Suprapubic skin (tissue), 4 donors: ENCODE results near the gene PHYHD1. TPM values are rescaled to one million over a fixed set of nuclear protein-coding genes. Genes with fewer than 3 reads are reported as not detected.
A peak's percentile ranks its signal among the peaks of the same experiment; 100 is the strongest.

Source experiments
- DNase-seq, 2 donors: peaks; one replicate each; pipeline ENCODE4 v3.0.0-alpha.2; 2019; ENCODE audit warnings: low spot score in 2 of 2
- H3K27ac ChIP-seq: fragments of 200-600 bp; sonication (generic); one replicate; pipeline ENCODE4 v1.5.1; 2019
- H3K27me3 ChIP-seq: fragments of 200-600 bp; sonication (generic); one replicate; pipeline ENCODE4 v1.5.1; 2019
- H3K36me3 ChIP-seq: fragments of 200-600 bp; sonication (generic); one replicate; pipeline ENCODE4 v1.5.1; 2019
- H3K4me1 ChIP-seq: fragments of 200-600 bp; sonication (generic); one replicate; pipeline ENCODE4 v1.5.1; 2019
- H3K4me3 ChIP-seq: fragments of 200-600 bp; sonication (generic); one replicate; pipeline ENCODE4 v1.5.1; 2019; ENCODE audit warnings: mild to moderate bottlenecking
- H3K9me3 ChIP-seq: fragments of 200-600 bp; sonication (generic); one replicate; pipeline ENCODE4 v1.5.1; 2019
- CTCF ChIP-seq, 2 donors: fragments of 200-600 bp in 1 of 2; fragments of 450-650 bp in 1 of 2; sonication (generic) in 1 of 2; IDR thresholded peaks; one replicate each; pipeline ENCODE4 v1.5.1; 2016 to 2019; ENCODE audit warnings: antibody characterized with exemption in 2 of 2, mild to moderate bottlenecking in 1 of 2, moderate library complexity in 1 of 2
- EP300 ChIP-seq: sonication (generic); formaldehyde crosslinking; IDR thresholded peaks from one replicate; pipeline ENCODE4 v1.6.1; 2017; ENCODE audit warnings: antibody characterized with exemption
- POLR2A ChIP-seq, 2 donors: fragments of 450-650 bp; IDR thresholded peaks; one replicate each; pipeline ENCODE4 v1.6.1; 2017; ENCODE audit warnings: antibody characterized with exemption in 2 of 2, mild to moderate bottlenecking in 2 of 2, moderate library complexity in 2 of 2
- POLR2AphosphoS5 ChIP-seq, 3 donors: sonication (generic); formaldehyde crosslinking; IDR thresholded peaks; one replicate each; pipeline ENCODE4 v1.6.1; 2017; ENCODE audit warnings: antibody characterized with exemption in 3 of 3
- WGBS: methylation state at CpG from one replicate; pipeline ENCODE4 v1.1.5; 2018; 5-methylcytosine and 5-hydroxymethylcytosine counted together
- total RNA-seq, 4 donors: library from RNA; depleted of rRNA; stranded (reverse); fragments of >200 nt; gene quantifications; one replicate each; pipeline ENCODE4 v1.1.0, GENCODE V29; 2016

The PHYHD1 gene
- total RNA-seq, 4 donors from 2014 or later: 39.1 to 73.5 (median 49.5) TPM

- peaks cover 16% of the 10 kb centered on the region for H3K36me3 ChIP-seq
- H3K4me3 ChIP-seq: peak overlapping the region; percentile 35
- peak overlapping the region; percentile 93 for H3K27ac ChIP-seq
- H3K9me3 ChIP-seq: no peaks in the 10 kb centered on the region
- DNase-seq: peak; percentile 63 to 74
- H3K4me1 ChIP-seq: peaks cover 93% of the 10 kb centered on the region
- peak in 1 of 3 donors; percentile 7 for TF ChIP-seq POLR2AphosphoS5 (IDR thresholded peaks at IDR 0.05)
- no peak for TF ChIP-seq POLR2A (IDR thresholded peaks at IDR 0.05)
- WGBS: 51% methylated on average over 15 of the region's 15 CpGs
- no peaks in the 10 kb centered on the region for H3K27me3 ChIP-seq
These were observed 29.2 kb upstream of the PHYHD1 start for GRCh38 chr9:128891321-128892220.

- no peaks in the 10 kb centered on the region for H3K9me3 ChIP-seq
- no peaks in the 10 kb centered on the region for H3K27me3 ChIP-seq
- no peak for TF ChIP-seq POLR2A (IDR thresholded peaks at IDR 0.05)
- TF ChIP-seq EP300: no peak
- TF ChIP-seq POLR2AphosphoS5 (IDR thresholded peaks at IDR 0.05): peak; percentile 69 to 88 (median 87)
- no peak for TF ChIP-seq CTCF (IDR thresholded peaks at IDR 0.05)
- peak overlapping the region; percentile 93 for H3K27ac ChIP-seq
- peaks cover 87% of the 10 kb centered on the region for H3K4me1 ChIP-seq
- peak; percentile 96 to 97 for DNase-seq
- WGBS: 65% methylated on average over 2 of the region's 17 CpGs
- H3K36me3 ChIP-seq: peaks cover 16% of the 10 kb centered on the region
- peak overlapping the region; percentile 35 for H3K4me3 ChIP-seq
These were observed 28.4 kb upstream of the PHYHD1 start for GRCh38 chr9:128892221-128892921.

- H3K27ac ChIP-seq: peak overlapping the region; percentile 93
- TF ChIP-seq EP300: no peak
- no peak for TF ChIP-seq CTCF (IDR thresholded peaks at IDR 0.05)
- TF ChIP-seq POLR2AphosphoS5 (IDR thresholded peaks at IDR 0.05): no peak
- TF ChIP-seq POLR2A (IDR thresholded peaks at IDR 0.05): no peak
- no peaks in the 10 kb centered on the region for H3K9me3 ChIP-seq
- H3K4me3 ChIP-seq: no peak overlapping the region
- no peaks in the 10 kb centered on the region for H3K27me3 ChIP-seq
- peak in 1 of 2 donors; percentile 74 for DNase-seq
- WGBS: 76% methylated on average over 7 of the region's 8 CpGs
- H3K36me3 ChIP-seq: peaks cover 19% of the 10 kb centered on the region
- H3K4me1 ChIP-seq: peaks cover 86% of the 10 kb centered on the region
These were observed 27.4 kb upstream of the PHYHD1 start for GRCh38 chr9:128893354-128893753.

GRCh38 chr9:128894764-128895163 lies 26.0 kb upstream of the PHYHD1 start:
- H3K4me1 ChIP-seq: peaks cover 88% of the 10 kb centered on the region
- DNase-seq: no peak
- H3K36me3 ChIP-seq: peaks cover 19% of the 10 kb centered on the region
- no peak overlapping the region for H3K4me3 ChIP-seq
- no peaks in the 10 kb centered on the region for H3K27me3 ChIP-seq
- H3K27ac ChIP-seq: peak overlapping the region; percentile 6
- TF ChIP-seq POLR2A (IDR thresholded peaks at IDR 0.05) (no peak), EP300 (no peak)
- WGBS: 78% methylated on average over 2 of the region's 2 CpGs
- no peaks in the 10 kb centered on the region for H3K9me3 ChIP-seq

- Histone ChIP-seq H3K27me3 (no peaks in the 10 kb centered on the region), H3K27ac (no peak overlapping the region), H3K4me3 (no peak overlapping the region), H3K4me1 (peaks cover 88% of the 10 kb centered on the region), H3K9me3 (no peaks in the 10 kb centered on the region), H3K36me3 (peaks cover 19% of the 10 kb centered on the region)
- WGBS: 28% methylated on average over 3 of the region's 4 CpGs
- TF ChIP-seq POLR2A (IDR thresholded peaks at IDR 0.05) (no peak), CTCF (IDR thresholded peaks at IDR 0.05) (no peak), POLR2AphosphoS5 (IDR thresholded peaks at IDR 0.05) (no peak), EP300 (no peak)
- no peak for DNase-seq
These were observed 25.2 kb upstream of the PHYHD1 start for GRCh38 chr9:128895556-128895955.

- TF ChIP-seq POLR2A (IDR thresholded peaks at IDR 0.05): no peak
- no peak for TF ChIP-seq POLR2AphosphoS5 (IDR thresholded peaks at IDR 0.05)
- TF ChIP-seq CTCF (IDR thresholded peaks at IDR 0.05): no peak
- no peak for TF ChIP-seq EP300
- WGBS: 47% methylated on average over 4 of the region's 5 CpGs
- peak in 1 of 2 donors; percentile 75 for DNase-seq
- H3K4me1 ChIP-seq: peaks cover 88% of the 10 kb centered on the region
- H3K27ac ChIP-seq: peak overlapping the region; percentile 65
- no peak overlapping the region for H3K4me3 ChIP-seq
- H3K9me3 ChIP-seq: no peaks in the 10 kb centered on the region
- no peaks in the 10 kb centered on the region for H3K27me3 ChIP-seq
- peaks cover 19% of the 10 kb centered on the region for H3K36me3 ChIP-seq
These were observed 22.4 kb upstream of the PHYHD1 start for GRCh38 chr9:128898382-128898781.
